HEK293 (cell line): ENCODE results near the gene PDE4D.

Source experiments
- TF ChIP-seq, protein P1 (sequence below): fragments of 450-650 bp; formaldehyde crosslinking; IDR thresholded peaks from 2 replicates; pipeline ENCODE4 v1.5.1; 2016; ENCODE audit warnings: missing biosample characterization, missing genetic modification characterization
- TF ChIP-seq, protein P2 (sequence below): fragments of 450-650 bp; formaldehyde crosslinking; IDR thresholded peaks from 2 replicates; pipeline ENCODE4 v1.5.1; 2016; ENCODE audit warnings: missing biosample characterization, missing genetic modification characterization

DNA sequence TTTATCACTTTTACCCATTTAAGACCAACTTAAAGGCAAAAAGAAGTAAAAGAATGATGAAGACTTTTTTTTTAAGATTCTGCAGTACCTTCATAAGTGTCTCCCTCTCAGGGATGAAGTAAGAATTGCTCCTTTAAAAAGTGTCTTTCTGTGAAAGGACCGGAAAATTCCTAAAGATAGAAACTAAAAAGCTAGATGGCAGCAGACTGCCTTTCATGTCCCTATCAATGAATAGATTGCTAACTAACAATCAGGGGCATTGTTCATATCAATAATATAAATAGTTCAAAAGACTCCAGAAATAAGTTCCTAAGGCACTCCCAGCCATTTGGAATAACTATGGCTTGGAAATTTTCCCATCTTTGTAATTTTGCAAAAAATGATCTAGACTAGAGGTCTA, 558.0 kb downstream of the PDE4D start:
- TF ChIP-seq, protein P1, sequence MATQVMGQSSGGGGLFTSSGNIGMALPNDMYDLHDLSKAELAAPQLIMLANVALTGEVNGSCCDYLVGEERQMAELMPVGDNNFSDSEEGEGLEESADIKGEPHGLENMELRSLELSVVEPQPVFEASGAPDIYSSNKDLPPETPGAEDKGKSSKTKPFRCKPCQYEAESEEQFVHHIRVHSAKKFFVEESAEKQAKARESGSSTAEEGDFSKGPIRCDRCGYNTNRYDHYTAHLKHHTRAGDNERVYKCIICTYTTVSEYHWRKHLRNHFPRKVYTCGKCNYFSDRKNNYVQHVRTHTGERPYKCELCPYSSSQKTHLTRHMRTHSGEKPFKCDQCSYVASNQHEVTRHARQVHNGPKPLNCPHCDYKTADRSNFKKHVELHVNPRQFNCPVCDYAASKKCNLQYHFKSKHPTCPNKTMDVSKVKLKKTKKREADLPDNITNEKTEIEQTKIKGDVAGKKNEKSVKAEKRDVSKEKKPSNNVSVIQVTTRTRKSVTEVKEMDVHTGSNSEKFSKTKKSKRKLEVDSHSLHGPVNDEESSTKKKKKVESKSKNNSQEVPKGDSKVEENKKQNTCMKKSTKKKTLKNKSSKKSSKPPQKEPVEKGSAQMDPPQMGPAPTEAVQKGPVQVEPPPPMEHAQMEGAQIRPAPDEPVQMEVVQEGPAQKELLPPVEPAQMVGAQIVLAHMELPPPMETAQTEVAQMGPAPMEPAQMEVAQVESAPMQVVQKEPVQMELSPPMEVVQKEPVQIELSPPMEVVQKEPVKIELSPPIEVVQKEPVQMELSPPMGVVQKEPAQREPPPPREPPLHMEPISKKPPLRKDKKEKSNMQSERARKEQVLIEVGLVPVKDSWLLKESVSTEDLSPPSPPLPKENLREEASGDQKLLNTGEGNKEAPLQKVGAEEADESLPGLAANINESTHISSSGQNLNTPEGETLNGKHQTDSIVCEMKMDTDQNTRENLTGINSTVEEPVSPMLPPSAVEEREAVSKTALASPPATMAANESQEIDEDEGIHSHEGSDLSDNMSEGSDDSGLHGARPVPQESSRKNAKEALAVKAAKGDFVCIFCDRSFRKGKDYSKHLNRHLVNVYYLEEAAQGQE (tag by site-specific recombination), result no peak
- TF ChIP-seq, protein P2, sequence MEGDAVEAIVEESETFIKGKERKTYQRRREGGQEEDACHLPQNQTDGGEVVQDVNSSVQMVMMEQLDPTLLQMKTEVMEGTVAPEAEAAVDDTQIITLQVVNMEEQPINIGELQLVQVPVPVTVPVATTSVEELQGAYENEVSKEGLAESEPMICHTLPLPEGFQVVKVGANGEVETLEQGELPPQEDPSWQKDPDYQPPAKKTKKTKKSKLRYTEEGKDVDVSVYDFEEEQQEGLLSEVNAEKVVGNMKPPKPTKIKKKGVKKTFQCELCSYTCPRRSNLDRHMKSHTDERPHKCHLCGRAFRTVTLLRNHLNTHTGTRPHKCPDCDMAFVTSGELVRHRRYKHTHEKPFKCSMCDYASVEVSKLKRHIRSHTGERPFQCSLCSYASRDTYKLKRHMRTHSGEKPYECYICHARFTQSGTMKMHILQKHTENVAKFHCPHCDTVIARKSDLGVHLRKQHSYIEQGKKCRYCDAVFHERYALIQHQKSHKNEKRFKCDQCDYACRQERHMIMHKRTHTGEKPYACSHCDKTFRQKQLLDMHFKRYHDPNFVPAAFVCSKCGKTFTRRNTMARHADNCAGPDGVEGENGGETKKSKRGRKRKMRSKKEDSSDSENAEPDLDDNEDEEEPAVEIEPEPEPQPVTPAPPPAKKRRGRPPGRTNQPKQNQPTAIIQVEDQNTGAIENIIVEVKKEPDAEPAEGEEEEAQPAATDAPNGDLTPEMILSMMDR (tag by site-specific recombination), result 0 out of 2 replicates have a peak, but pooled peaks have one; percentile 26
